Smooth muscle cell (in vitro differentiated cells): ENCODE data around the gene ACTC1. TPM values are rescaled to one million over a fixed set of nuclear protein-coding genes. Genes with fewer than 3 reads are reported as not detected.

Experiments
- DNase-seq: peaks from one replicate; lab custom pipeline; 2025; ENCODE audit not compliant: unreplicated experiment; lab: John Stamatoyannopoulos, UW
- H2AFZ ChIP-seq: fragments of 200-600 bp; sonication (generic); 2 replicates; pipeline ENCODE4 v1.6.0; 2016; ENCODE audit warnings: antibody characterized with exemption, low read depth, mild to moderate bottlenecking
- H3F3A ChIP-seq: fragments of 200-600 bp; sonication (generic); 2 replicates; pipeline ENCODE4 v1.6.0; 2017; ENCODE audit warnings: antibody characterized with exemption, low read depth
- H3K27ac ChIP-seq: fragments of 200-600 bp; sonication (generic); 2 replicates; pipeline ENCODE4 v1.5.1; 2016; ENCODE audit warnings: low read depth, mild to moderate bottlenecking
- H3K27me3 ChIP-seq: fragments of 200-600 bp; sonication (generic); 2 replicates; pipeline ENCODE4 v1.6.1; 2016; ENCODE audit warnings: low read depth, mild to moderate bottlenecking
- H3K36me3 ChIP-seq: fragments of 200-600 bp; sonication (generic); 2 replicates; pipeline ENCODE4 v1.5.1; 2016; ENCODE audit warnings: low read depth
- H3K4me1 ChIP-seq: fragments of 200-600 bp; sonication (generic); 2 replicates; pipeline ENCODE4 v1.5.1; 2016; ENCODE audit warnings: low read depth
- H3K4me2 ChIP-seq: fragments of 200-600 bp; sonication (generic); 2 replicates; pipeline ENCODE4 v1.6.0; 2016; ENCODE audit warnings: mild to moderate bottlenecking
- H3K4me3 ChIP-seq: fragments of 200-600 bp; sonication (generic); 2 replicates; pipeline ENCODE4 v1.5.1; 2016; ENCODE audit warnings: mild to moderate bottlenecking
- H3K79me2 ChIP-seq: fragments of 200-600 bp; sonication (generic); 2 replicates; pipeline ENCODE4 v1.6.0; 2016; ENCODE audit warnings: low read depth, mild to moderate bottlenecking
- H3K9ac ChIP-seq: fragments of 200-600 bp; sonication (generic); 2 replicates; pipeline ENCODE4 v1.6.0; 2016; ENCODE audit warnings: low read depth
- H3K9me3 ChIP-seq: fragments of 200-600 bp; sonication (generic); replicated peaks from 2 replicates; pipeline ENCODE4 v1.5.1; 2016; ENCODE audit warnings: low read depth
- H4K20me1 ChIP-seq: fragments of 200-600 bp; sonication (generic); 2 replicates; pipeline ENCODE4 v1.6.0; 2016; ENCODE audit warnings: low read depth
- CTCF ChIP-seq: fragments of 200-600 bp; sonication (generic); IDR thresholded peaks from 2 replicates; pipeline ENCODE4 v1.5.1; 2017; ENCODE audit warnings: borderline replicate concordance, mild to moderate bottlenecking, antibody characterized with exemption; ENCODE audit not compliant: insufficient read depth, poor library complexity, severe bottlenecking
- WGBS: methylation state at CpG from one replicate; pipeline ENCODE4 v1.1.7; 2016; ENCODE audit warnings: low lambda C conversion rate; 5-methylcytosine and 5-hydroxymethylcytosine counted together
- polyA plus RNA-seq: library from polyadenylated mRNA; unstranded; fragments of >200 nt; fragmentation: Nextera tagmentation; extraction: Ambion mirVana; gene quantifications from 2 replicates; pipeline ENCODE4 v1.2.1, GENCODE V29; 2016
- total RNA-seq: library from RNA; depleted of rRNA; stranded (reverse); fragments of >200 nt; gene quantifications from 2 replicates; pipeline ENCODE4 v1.2.3, GENCODE V29; 2014

Gene ACTC1
- total and polyA plus RNA-seq, 2 experiments from 2014 or later: 90.5 to 136 TPM

- H3K4me1 ChIP-seq: peaks cover 11% of the 10 kb centered on the region
- no peaks in the 10 kb centered on the region for H4K20me1 ChIP-seq
- no peaks in the 10 kb centered on the region for H3K36me3 ChIP-seq
- H3K4me2 ChIP-seq: peak overlapping the region; percentile 24
- 71% methylated on average over 1 of the region's 1 CpG for WGBS
- H3K4me3 ChIP-seq: no peak overlapping the region
- DNase-seq: no peak
- H3K9me3 ChIP-seq: no peaks in the 10 kb centered on the region
- no peaks in the 10 kb centered on the region for H3K27me3 ChIP-seq
- no peak overlapping the region for H3K9ac ChIP-seq
- no peaks in the 10 kb centered on the region for H3K79me2 ChIP-seq
- H3K27ac ChIP-seq: peak overlapping the region; percentile 49
- H2AFZ ChIP-seq: no peak overlapping the region
- H3F3A ChIP-seq: peaks cover 39% of the 10 kb centered on the region
- no peak for TF ChIP-seq CTCF
Measured at GRCh38 chr15:34802371-34802770, 7.0 kb upstream of the ACTC1 start.

DNA sequence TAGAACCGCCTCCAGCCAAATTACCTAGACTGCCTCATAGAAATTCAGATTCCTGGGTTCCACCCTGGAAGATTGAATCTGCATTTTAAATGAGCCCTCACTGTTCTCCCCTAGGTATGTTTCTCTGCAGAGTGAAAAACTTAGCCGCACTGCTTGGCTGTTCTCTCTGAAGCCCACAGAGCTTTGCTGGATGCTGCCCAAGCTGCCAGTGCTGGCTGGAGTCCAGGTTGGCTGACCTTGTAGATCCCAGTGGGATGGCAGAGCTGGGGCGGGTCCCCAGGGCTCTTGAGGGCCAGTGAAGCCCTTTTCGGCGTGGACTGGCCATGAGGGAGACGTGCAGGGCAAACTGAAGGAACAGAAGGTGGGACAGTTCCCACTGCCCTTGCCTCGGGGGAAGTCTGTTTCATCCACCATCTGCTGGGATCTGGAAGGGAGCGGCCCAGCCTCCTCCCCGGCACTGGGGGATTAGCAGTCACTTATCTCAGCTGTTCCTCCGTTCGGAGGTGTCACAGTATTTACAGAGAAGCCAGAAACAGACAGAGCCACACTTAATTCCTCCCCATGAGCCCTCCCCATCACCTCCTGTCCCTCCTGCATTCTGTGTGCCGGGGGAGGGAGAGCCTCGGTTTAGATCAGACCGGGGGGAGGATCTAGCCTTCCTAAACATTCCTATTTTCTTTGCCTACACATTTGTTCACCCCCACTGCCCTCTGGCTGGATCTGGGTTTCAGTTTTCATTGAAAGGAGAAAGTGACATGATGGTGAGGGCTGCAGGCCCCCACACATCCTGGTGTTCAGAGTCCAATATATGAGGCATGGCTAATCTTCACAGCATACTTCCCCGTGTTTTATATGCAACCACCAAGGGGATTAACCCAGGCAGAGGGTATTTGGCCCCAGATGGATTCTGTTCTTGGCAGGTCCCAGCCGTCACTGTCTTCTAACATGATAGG, 4.1 kb upstream of the ACTC1 start:
- H3K79me2 ChIP-seq: no peaks in the 10 kb centered on the region
- peak overlapping the region; percentile 58 for H3K27ac ChIP-seq
- no peaks in the 10 kb centered on the region for H3K9me3 ChIP-seq
- peaks cover 46% of the 10 kb centered on the region for H3F3A ChIP-seq
- DNase-seq: no peak
- TF ChIP-seq CTCF: no peak
- H3K9ac ChIP-seq: no peak overlapping the region
- H3K4me2 ChIP-seq: peak overlapping the region; percentile 69
- H3K4me1 ChIP-seq: peaks cover 11% of the 10 kb centered on the region
- H2AFZ ChIP-seq: peak overlapping the region; percentile 42
- no peak overlapping the region for H3K4me3 ChIP-seq
- no peaks in the 10 kb centered on the region for H3K36me3 ChIP-seq
- H3K27me3 ChIP-seq: no peaks in the 10 kb centered on the region
- 10% methylated on average over 16 of the region's 16 CpGs for WGBS
- H4K20me1 ChIP-seq: no peaks in the 10 kb centered on the region

GRCh38 chr15:34796847-34797435, 1.6 kb upstream of the ACTC1 start:
- Histone ChIP-seq H4K20me1 (no peaks in the 10 kb centered on the region), H3F3A (peaks cover 45% of the 10 kb centered on the region), H3K4me3 (no peak overlapping the region), H3K27ac (no peak overlapping the region), H3K9me3 (no peaks in the 10 kb centered on the region), H3K36me3 (no peaks in the 10 kb centered on the region), H3K4me2 (no peak overlapping the region), H3K79me2 (no peaks in the 10 kb centered on the region), H3K9ac (no peak overlapping the region), H2AFZ (no peak overlapping the region), H3K4me1 (peaks cover 11% of the 10 kb centered on the region), H3K27me3 (no peaks in the 10 kb centered on the region)
- no peak for DNase-seq
- no peak for TF ChIP-seq CTCF
- WGBS: 29% methylated on average over 5 of the region's 5 CpGs
